ENCODE measurements around the gene CDC23. TPM values are rescaled to one million over a fixed set of nuclear protein-coding genes. Genes with fewer than 3 reads are reported as not detected.
"Not testable (repeated sequence)": the region's sequence is repeated elsewhere in the genome, so short reads cannot be mapped to it uniquely, and the experiment has no call there.

The CDC23 gene, protein sequence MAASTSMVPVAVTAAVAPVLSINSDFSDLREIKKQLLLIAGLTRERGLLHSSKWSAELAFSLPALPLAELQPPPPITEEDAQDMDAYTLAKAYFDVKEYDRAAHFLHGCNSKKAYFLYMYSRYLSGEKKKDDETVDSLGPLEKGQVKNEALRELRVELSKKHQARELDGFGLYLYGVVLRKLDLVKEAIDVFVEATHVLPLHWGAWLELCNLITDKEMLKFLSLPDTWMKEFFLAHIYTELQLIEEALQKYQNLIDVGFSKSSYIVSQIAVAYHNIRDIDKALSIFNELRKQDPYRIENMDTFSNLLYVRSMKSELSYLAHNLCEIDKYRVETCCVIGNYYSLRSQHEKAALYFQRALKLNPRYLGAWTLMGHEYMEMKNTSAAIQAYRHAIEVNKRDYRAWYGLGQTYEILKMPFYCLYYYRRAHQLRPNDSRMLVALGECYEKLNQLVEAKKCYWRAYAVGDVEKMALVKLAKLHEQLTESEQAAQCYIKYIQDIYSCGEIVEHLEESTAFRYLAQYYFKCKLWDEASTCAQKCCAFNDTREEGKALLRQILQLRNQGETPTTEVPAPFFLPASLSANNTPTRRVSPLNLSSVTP
- total RNA-seq (2014; rRNA removed; shearing (Covaris generic)) = 25.4 and 53.6 TPM in 2 replicates

- DNase-seq (ENCODE audit: low spot score) = peak; percentile 98
Measured at GRCh38 chr5:138213161-138214029, at the start of gene CDC23. Gene CDC23, minus strand, starts transcription at chr5:138213323. Its CDS starts 11 bp downstream, at chr5:138213312.

GRCh38 chr5:138258704-138259292 lies 45.7 kb upstream of the CDC23 start:
- in situ Hi-C loops (cut with HindIII; ENCODE audit: low sequenced_read_pairs) = no loop called here
- no peak for DNase-seq (ENCODE audit: low spot score)

More at GRCh38 chr5:138213161-138214029, at the start of gene CDC23:
- in situ Hi-C loops (cut with HindIII; ENCODE audit: low sequenced_read_pairs) = no loop called here

GRCh38 chr5:138257583-138257982 lies 44.5 kb upstream of the CDC23 start:
- in situ Hi-C loops (cut with HindIII; ENCODE audit: low sequenced_read_pairs) = no loop called here
- DNase-seq (ENCODE audit: low spot score) = no peak

DNA sequence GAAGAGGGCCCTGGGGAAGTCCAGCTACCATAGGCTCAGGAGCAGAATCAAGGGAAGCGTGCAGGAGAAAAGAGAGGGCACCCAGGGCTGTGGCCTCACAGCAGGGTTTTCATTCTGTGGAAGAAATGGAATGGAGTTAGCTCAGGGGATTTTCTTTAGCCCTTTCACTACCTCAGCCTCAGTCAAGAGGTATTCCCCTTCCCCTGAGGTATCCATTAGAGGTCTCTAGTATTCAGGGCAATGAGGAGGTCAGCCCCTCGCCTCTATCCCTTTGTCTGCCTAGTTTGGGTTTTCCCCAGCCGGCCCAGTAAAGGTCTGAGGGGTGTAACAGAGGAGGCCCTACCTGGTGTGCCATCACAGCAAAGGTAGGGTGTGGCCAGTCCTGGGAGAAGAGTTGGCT lies 39.8 kb upstream of the CDC23 start:
- no peak for DNase-seq (ENCODE audit: low spot score)
- in situ Hi-C loops (cut with HindIII; ENCODE audit: low sequenced_read_pairs) = no loop called here

GRCh38 chr5:138247800-138248199 lies 34.7 kb upstream of the CDC23 start:
- DNase-seq (ENCODE audit: low spot score); in situ Hi-C loops (cut with HindIII; ENCODE audit: low sequenced_read_pairs): not testable (repeated sequence)

GRCh38 chr5:138246822-138247221 lies 33.7 kb upstream of the CDC23 start:
- in situ Hi-C loops (cut with HindIII; ENCODE audit: low sequenced_read_pairs) = no loop called here
- DNase-seq (ENCODE audit: low spot score) = no peak

- in situ Hi-C loops (cut with HindIII; ENCODE audit: low sequenced_read_pairs) = no loop called here
- no peak for DNase-seq (ENCODE audit: low spot score)
Measured at GRCh38 chr5:138246334-138246733, 33.2 kb upstream of the CDC23 start.

- DNase-seq (ENCODE audit: low spot score) = no peak
- in situ Hi-C loops (cut with HindIII; ENCODE audit: low sequenced_read_pairs) = no loop called here
Measured at GRCh38 chr5:138245717-138246116, 32.6 kb upstream of the CDC23 start.

- in situ Hi-C loops (cut with HindIII; ENCODE audit: low sequenced_read_pairs) = no loop called here
- no peak for DNase-seq (ENCODE audit: low spot score)
Measured at GRCh38 chr5:138243794-138244193, 30.7 kb upstream of the CDC23 start.

- in situ Hi-C loops (cut with HindIII; ENCODE audit: low sequenced_read_pairs) = no loop called here
- DNase-seq (ENCODE audit: low spot score) = peak; percentile 55
Measured at GRCh38 chr5:138241688-138242571, 28.8 kb upstream of the CDC23 start.

GRCh38 chr5:138240650-138241385 lies 27.7 kb upstream of the CDC23 start:
- no peak for DNase-seq (ENCODE audit: low spot score)
- in situ Hi-C loops (cut with HindIII; ENCODE audit: low sequenced_read_pairs) = no loop called here

DNA sequence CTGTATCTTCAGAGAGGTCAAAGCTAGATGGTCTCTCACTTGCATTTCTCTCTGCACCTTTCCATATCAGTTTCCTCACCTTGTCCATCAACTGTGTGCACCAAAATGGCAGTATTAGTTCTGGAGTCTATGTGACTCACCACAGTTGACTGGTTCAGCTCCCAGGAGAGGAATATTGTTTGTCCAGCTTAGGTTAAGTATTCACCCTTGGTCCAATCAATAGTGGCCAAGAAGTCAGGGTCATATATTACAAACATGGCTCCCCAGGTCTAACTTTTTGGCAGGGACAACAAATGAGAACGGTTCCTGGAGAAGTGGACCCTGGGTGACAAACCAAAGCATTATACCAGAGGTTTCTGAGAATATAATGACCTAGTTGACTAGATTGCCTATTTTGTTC lies 24.9 kb upstream of the CDC23 start:
- DNase-seq (ENCODE audit: low spot score) = no peak
- in situ Hi-C loops (cut with HindIII; ENCODE audit: low sequenced_read_pairs) = no loop called here

DNA sequence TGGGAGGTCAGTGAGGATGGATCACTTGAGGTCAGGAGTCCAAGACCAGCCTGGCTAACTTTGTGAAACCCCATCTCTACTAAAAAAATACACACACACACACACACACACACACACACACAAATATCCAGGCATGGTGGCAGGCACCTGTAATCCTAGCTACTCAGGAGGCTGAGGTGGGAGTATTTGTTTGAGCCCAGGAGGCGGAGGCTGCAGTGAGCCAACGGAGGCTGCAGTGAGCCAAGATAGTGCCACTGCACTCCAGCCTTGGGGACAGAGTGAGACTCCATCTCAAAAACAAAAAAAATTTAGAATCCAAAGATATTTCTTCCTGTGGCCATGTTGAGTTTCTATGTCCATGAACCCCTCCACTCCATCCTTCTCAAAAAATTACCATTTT lies 21.5 kb upstream of the CDC23 start:
- no peak for DNase-seq (ENCODE audit: low spot score)
- in situ Hi-C loops (cut with HindIII; ENCODE audit: low sequenced_read_pairs) = no loop called here

- in situ Hi-C loops (cut with HindIII; ENCODE audit: low sequenced_read_pairs) = no loop called here
Measured at GRCh38 chr5:138233280-138233679, 20.2 kb upstream of the CDC23 start.

DNA sequence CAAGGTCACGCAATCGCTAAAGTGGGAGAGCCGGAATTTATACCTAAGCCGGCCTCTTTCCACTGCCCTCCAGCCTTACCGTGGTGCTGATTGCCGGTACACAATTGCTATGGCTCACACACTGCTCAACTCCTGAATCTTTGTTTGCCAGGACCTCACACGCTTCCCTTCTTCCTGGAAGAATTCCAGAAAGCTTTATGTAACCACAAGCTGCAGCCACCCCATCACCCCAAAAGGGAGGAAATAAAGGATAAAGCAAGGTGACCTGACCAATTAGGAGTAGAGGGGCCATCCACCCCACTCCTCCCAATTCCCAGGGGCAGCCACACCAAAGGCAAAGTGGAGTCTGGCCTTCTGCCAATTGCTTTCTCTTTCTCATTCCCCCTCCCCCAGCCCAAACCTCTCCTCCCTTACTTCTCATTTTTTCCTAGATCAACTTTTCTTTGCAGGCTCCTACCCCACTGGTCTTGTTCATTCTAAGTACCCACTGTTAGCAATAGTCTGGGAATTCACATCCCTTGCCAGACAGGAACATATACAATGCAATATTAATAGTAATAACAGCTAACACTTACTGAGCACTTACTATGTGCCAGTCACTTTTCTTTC lies 18.0 kb upstream of the CDC23 start:
- DNase-seq (ENCODE audit: low spot score) = no peak
- in situ Hi-C loops (cut with HindIII; ENCODE audit: low sequenced_read_pairs) = no loop called here

More at GRCh38 chr5:138233280-138233679, 20.2 kb upstream of the CDC23 start:
- DNase-seq (ENCODE audit: low spot score) = no peak

GRCh38 chr5:138230261-138230660 lies 17.1 kb upstream of the CDC23 start:
- no peak for DNase-seq (ENCODE audit: low spot score)
- in situ Hi-C loops (cut with HindIII; ENCODE audit: low sequenced_read_pairs) = no loop called here

DNA sequence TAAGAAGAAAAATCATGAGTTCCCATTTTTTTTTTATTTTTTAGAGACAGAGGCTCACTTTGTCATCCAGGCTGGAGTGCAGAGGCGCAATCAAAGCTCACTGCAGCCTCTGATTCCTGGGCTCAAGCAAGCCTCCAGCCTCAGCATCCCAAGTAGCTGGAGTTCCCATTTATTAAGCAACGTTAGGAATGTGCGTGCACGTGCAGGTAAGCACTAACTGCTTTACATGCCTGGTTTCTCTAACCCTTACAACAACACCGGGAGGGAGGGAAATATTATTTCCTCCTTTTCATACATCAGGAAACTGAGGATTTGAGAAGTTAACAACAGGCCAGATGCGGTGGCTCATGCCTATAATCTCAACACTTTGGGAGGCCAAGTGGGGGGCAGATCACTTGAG lies 16.3 kb upstream of the CDC23 start:
- in situ Hi-C loops (cut with HindIII; ENCODE audit: low sequenced_read_pairs) = no loop called here
- DNase-seq (ENCODE audit: low spot score) = no peak

Data from G401 (cell line).